ENCODE data around the gene ASB15.

GRCh38 chr7:123621707-123622106 is 20.1 kb downstream of the ASB15 start:
- TF ChIP-seq CTCF (IDR thresholded peaks at IDR 0.05) (no peak), POLR2A (IDR thresholded peaks at IDR 0.05) (no peak)
